ENCODE results near the gene CTSK. TPM values are rescaled to one million over a fixed set of nuclear protein-coding genes. Genes with fewer than 3 reads are reported as not detected.

CTSK gene
- total and polyA plus RNA-seq, 7 donors = 2.8 to 16.9 (median 4.5) TPM

GRCh38 chr1:150791585-150791984 lies 16.5 kb downstream of the CTSK start:
- no peak for ATAC-seq
- DNase-seq = no peak
- WGBS, 3 donors = 79 to 95% (median 91%) methylated on average over 4 of the region's 4 CpGs
- no peak overlapping the region for H3K27ac ChIP-seq
- no peaks in the 10 kb centered on the region for H3K4me1 ChIP-seq
- peaks cover 0 to 18% of the 10 kb centered on the region in 2 donors for H3K36me3 ChIP-seq (ENCODE audit: insufficient read depth in 1 of 2, low read depth in 1 of 2)
- no peak for TF ChIP-seq CTCF (IDR thresholded peaks at IDR 0.05)
- intact Hi-C loops (cut with DNase I) = no loop called here
- no peaks in the 10 kb centered on the region for H3K9me3 ChIP-seq
- H3K27me3 ChIP-seq (ENCODE audit: insufficient read depth in 3 of 3, low read length in 2 of 3) = no peaks in the 10 kb centered on the region
- H3K4me3 ChIP-seq = no peak overlapping the region

- no peak overlapping the region for H3K4me3 ChIP-seq
- H3K27me3 ChIP-seq (ENCODE audit: insufficient read depth in 3 of 3, low read length in 2 of 3) = no peaks in the 10 kb centered on the region
- H3K4me1 ChIP-seq = no peaks in the 10 kb centered on the region
- ATAC-seq (no peak), DNase-seq (no peak)
- WGBS, 3 donors = 63 to 74% (median 68%) methylated on average over 4 of the region's 4 CpGs
- intact Hi-C loops (cut with DNase I) = no loop called here
- H3K36me3 ChIP-seq (ENCODE audit: insufficient read depth in 1 of 2, low read depth in 1 of 2) = no peaks in the 10 kb centered on the region
- H3K9me3 ChIP-seq = no peaks in the 10 kb centered on the region
- TF ChIP-seq CTCF (IDR thresholded peaks at IDR 0.05) = no peak
- no peak overlapping the region for H3K27ac ChIP-seq
These were observed 18.7 kb downstream of the CTSK start for GRCh38 chr1:150789396-150789795.

DNA sequence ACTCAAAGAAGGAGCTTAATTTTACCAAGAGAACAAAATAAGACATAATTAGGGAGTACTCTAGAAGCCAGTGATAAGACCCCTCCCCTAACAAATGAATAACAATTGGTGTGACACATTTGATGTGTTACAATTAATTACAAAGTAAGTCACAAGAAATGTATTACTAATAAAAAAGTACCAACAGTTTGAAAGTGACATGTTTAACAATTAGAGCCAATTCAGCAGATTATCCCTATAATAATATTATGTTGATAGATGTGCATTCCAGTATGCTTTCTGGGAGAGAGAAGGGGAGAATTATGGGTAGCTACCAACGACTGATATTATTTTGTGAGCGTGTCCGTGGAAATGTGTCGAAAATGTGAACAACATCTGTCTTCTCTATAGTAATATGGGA lies 19.1 kb downstream of the CTSK start:
- H3K27ac ChIP-seq = no peak overlapping the region
- H3K9me3 ChIP-seq = no peaks in the 10 kb centered on the region
- TF ChIP-seq CTCF (IDR thresholded peaks at IDR 0.05) = no peak
- H3K4me3 ChIP-seq = no peak overlapping the region
- no peak for ATAC-seq
- WGBS, 3 donors = 60 to 76% (median 65%) methylated on average over 4 of the region's 4 CpGs
- H3K36me3 ChIP-seq (ENCODE audit: insufficient read depth in 1 of 2, low read depth in 1 of 2) = no peaks in the 10 kb centered on the region
- no peak for DNase-seq
- H3K27me3 ChIP-seq (ENCODE audit: insufficient read depth in 3 of 3, low read length in 2 of 3) = no peaks in the 10 kb centered on the region
- intact Hi-C loops (cut with DNase I) = no loop called here
- H3K4me1 ChIP-seq = no peaks in the 10 kb centered on the region

GRCh38 chr1:150787455-150787854 lies 20.6 kb downstream of the CTSK start:
- intact Hi-C loops (cut with DNase I) = no loop called here
- no peak overlapping the region for H3K27ac ChIP-seq

More at GRCh38 chr1:150787455-150787854, 20.6 kb downstream of the CTSK start:
- Histone ChIP-seq H3K36me3 (ENCODE audit: insufficient read depth in 1 of 2, low read depth in 1 of 2) (no peaks in the 10 kb centered on the region), H3K9me3 (no peaks in the 10 kb centered on the region), H3K4me1 (no peaks in the 10 kb centered on the region), H3K4me3 (no peak overlapping the region), H3K27me3 (ENCODE audit: insufficient read depth in 3 of 3, low read length in 2 of 3) (no peaks in the 10 kb centered on the region)
- ATAC-seq (no peak), DNase-seq (no peak)
- no peak for TF ChIP-seq CTCF (IDR thresholded peaks at IDR 0.05)

All from psoas muscle (tissue), 8 donors.